Activated CD8-positive, alpha-beta memory T cell treated with anti-CD3 and anti-CD28 coated beads, Interleukin-2, amount 10 ng/mL, durations not matched to agents 7 days and 5 days (primary cell): Measurements from ENCODE around the gene UGT1A9. TPM values are rescaled to one million over a fixed set of nuclear protein-coding genes. Genes with fewer than 3 reads are reported as not detected.
"Not testable (repeated sequence)": the region's sequence is repeated elsewhere in the genome, so short reads cannot be mapped to it uniquely, and the experiment has no call there.

ENCODE experiments used
- ATAC-seq: fragments of 150-1000 bp; cut with Tn5 transposase; one replicate; pipeline ENCODE4 v1.10.0; 2021; ENCODE audit warnings: moderate library complexity
- CTCF ChIA-PET: fragments of 350-600 bp; sonication (Branson Sonifier 250); formaldehyde crosslinking; loops from one replicate; lab custom pipeline; 2021; ENCODE audit warnings: antibody characterized with exemption; lab: Charles Lee
- DNase-seq: peaks from one replicate; pipeline ENCODE4 v3.0.0-alpha.2; 2020
- H3K27ac Mint-ChIP-seq: one replicate; pipeline ENCODE4 v1.8.0; 2021; ENCODE audit warnings: mild to moderate bottlenecking, mixed read lengths
- H3K27me3 Mint-ChIP-seq: one replicate; pipeline ENCODE4 v1.8.0; 2021; ENCODE audit warnings: mixed read lengths
- H3K36me3 Mint-ChIP-seq: one replicate; pipeline ENCODE4 v1.8.0; 2021; ENCODE audit warnings: mild to moderate bottlenecking, mixed read lengths
- H3K4me1 Mint-ChIP-seq: one replicate; pipeline ENCODE4 v1.8.0; 2021; ENCODE audit warnings: mixed read lengths
- H3K4me3 Mint-ChIP-seq: one replicate; pipeline ENCODE4 v1.8.0; 2021; ENCODE audit warnings: mild to moderate bottlenecking, moderate library complexity, mixed read lengths
- H3K9me3 Mint-ChIP-seq: one replicate; pipeline ENCODE4 v1.8.0; 2022; ENCODE audit warnings: low read depth, mixed read lengths
- total RNA-seq, 2 experiments: library from RNA; stranded (reverse); gene quantifications; one replicate each; pipeline ENCODE4 v1.2.3, GENCODE V29; 2021

Gene UGT1A9
- total RNA-seq, 2 experiments from 2014 or later: not detected

DNA sequence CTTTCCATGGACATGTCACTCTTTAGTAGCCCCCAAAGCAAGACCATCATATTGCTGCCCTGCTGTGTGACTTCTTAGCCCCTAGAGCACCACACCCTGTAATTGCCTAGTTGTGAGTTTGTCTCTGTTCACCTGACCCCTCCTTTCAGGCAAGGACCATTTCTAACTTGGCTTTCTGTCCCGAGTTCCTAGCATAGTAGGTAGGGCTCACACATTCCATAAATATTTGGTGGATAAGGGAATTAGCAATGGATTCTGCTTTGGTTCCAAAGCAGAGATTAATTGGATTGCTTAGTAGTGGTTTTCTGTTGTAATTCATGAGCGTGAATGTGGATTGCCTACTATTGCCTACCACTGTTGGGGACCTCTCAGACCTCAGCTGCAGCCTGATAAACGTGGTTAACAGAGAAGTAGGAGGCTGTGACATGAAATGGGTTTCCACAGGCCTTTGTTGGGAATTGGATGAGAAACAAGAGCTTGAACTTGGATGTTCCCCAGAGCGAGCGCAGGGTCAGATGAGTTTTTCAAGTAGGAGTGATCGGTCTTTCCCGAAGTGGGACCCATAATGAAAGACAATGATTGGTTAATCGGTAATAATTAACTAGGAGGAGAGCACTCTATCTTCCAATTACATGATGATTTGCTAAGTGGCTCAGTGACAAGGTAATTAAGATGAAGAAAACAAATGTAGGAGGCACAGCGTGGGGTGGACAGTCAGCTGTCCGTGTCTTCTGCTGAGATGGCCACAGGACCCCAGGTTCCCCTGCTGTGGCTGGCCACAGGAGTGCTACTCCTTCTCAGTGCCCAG lies 75.0 kb downstream of the UGT1A9 start:
- H3K4me1 Mint-ChIP-seq: no peaks in the 10 kb centered on the region
- ATAC-seq (no peak), DNase-seq (no peak)
- no peak overlapping the region for H3K4me3 Mint-ChIP-seq
- peaks cover 15% of the 10 kb centered on the region for H3K27me3 Mint-ChIP-seq
- H3K27ac Mint-ChIP-seq: no peak overlapping the region
- no peaks in the 10 kb centered on the region for H3K36me3 Mint-ChIP-seq
- peaks cover 7% of the 10 kb centered on the region for H3K9me3 Mint-ChIP-seq
- CTCF ChIA-PET: no interaction called here

DNA sequence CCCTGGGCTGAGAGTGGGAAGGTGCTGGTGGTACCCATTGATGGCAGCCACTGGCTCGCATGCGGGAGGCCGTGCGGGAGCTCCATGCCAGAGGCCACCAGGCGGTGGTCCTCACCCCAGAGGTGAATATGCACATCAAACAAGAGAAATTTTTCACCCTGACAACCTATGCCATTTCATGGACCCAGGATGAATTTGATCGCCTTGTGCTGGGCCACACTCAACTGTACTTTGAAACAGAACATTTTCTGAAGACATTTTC lies 75.5 kb downstream of the UGT1A9 start:
- H3K4me3 Mint-ChIP-seq: no peak overlapping the region
- no peaks in the 10 kb centered on the region for H3K36me3 Mint-ChIP-seq
- H3K9me3 Mint-ChIP-seq: peaks cover 7% of the 10 kb centered on the region
- no peak overlapping the region for H3K27ac Mint-ChIP-seq
- DNase-seq: no peak
- no peaks in the 10 kb centered on the region for H3K4me1 Mint-ChIP-seq
- peaks cover 15% of the 10 kb centered on the region for H3K27me3 Mint-ChIP-seq
- ATAC-seq: no peak
- CTCF ChIA-PET: no interaction called here

DNA sequence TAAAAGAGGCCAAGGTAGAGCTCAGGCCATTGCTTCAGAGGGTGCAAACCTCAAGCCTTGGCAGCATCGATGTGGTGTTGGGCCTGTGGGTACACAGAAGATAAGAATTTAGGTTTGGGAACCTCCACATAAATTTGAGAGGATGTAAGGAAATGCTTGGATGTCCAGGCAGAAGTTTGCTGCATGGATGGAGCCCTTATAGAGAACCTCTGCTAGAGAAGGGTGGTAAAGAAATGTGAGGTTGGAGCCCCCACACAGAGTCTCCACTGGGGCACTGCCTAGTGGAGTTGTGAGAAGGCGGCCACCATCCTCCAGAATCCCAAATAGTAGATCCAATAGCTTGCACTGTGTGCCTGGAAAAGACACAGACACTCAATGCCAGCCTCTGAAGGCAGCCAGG lies 79.0 kb downstream of the UGT1A9 start:
- H3K9me3 Mint-ChIP-seq, CTCF ChIA-PET, ATAC-seq, H3K36me3 Mint-ChIP-seq, H3K4me1 Mint-ChIP-seq, DNase-seq, H3K27ac Mint-ChIP-seq, H3K4me3 Mint-ChIP-seq: not testable (repeated sequence)
- peaks cover 13% of the 10 kb centered on the region for H3K27me3 Mint-ChIP-seq

DNA sequence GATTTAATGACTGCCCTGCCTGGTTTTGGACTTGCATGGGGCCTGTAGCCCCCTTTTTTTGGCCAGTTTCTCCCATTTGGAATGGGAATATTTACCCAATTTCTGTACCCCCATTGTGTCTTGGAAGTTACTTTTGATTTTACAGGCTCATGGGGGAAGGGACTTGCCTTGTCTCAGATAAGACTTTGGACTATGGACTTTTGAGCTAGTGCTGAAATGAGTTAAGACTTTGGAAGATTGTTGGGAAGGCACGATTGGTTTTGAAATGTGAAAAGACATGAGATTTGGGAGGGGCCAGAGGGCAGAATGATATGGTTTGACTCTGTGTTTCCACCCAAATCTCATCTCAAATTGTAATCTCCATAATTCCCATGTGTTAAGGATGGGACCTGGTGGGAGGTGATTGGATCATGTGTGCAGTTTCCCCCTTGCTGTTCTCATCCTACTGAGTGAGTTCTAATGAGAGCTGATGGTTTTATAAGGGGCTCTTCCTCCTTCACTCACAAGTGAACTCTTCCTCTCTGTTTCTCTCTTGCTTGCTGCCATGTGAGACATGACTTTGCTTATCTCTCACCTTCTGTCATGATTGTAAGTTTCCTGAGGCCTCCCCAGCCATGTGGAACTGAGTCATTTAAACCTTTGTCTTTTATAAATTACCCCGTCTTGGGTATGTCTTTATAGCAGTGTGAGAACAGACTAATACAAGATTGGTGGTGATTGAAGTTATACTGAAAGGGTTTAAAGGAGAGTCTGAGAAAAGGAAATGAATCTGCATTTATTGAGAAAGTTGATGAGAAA lies 79.7 kb downstream of the UGT1A9 start:
- H3K27me3 Mint-ChIP-seq: peaks cover 13% of the 10 kb centered on the region

DNA sequence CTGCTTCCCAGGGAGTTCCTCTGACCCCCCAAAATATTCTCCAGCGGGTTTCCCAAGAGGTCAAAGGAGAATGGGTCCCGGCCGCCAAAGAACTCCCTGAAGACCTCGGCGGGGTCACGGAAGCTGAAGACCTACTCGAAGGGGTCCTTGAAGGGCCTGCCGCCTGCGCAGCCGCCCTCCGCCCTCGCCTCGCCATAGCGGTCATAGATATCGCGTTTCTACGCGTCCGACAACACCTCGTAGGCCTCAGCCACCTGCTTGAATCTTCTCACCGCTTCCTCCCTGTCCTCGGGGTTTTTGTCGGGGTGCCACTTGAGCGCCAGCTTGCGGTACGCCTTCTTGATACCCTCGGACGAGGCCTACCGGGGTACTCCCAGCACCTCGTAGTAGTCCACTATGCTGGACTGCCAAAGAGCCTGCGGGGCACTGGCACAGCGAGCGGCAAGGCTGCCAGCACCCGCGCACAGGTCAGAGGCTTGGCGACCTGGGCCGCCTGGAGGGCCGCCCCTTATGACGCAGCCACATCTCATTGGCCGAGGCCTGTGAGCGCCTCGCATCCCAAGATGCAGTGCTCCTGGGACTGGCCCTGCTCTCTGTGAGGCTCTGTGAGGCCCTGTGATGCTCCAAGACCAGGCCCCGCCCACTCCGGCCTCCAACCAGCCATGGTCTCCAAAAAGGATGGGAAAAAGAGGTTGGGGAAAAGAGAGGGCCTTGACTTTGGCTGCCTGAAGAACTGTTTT lies 83.3 kb downstream of the UGT1A9 start:
- Mint-ChIP-seq H3K4me3 (no peak overlapping the region), H3K4me1 (no peaks in the 10 kb centered on the region), H3K36me3 (no peaks in the 10 kb centered on the region), H3K27me3 (peaks cover 5% of the 10 kb centered on the region), H3K27ac (no peak overlapping the region), H3K9me3 (peaks cover 5% of the 10 kb centered on the region)
- ATAC-seq (no peak), DNase-seq (no peak)
- CTCF ChIA-PET: no interaction called here

More for the DNA sequence above, 79.7 kb downstream of the UGT1A9 start:
- H3K27ac Mint-ChIP-seq, H3K9me3 Mint-ChIP-seq, ATAC-seq, CTCF ChIA-PET, H3K36me3 Mint-ChIP-seq, H3K4me1 Mint-ChIP-seq, H3K4me3 Mint-ChIP-seq, DNase-seq: not testable (repeated sequence)

DNA sequence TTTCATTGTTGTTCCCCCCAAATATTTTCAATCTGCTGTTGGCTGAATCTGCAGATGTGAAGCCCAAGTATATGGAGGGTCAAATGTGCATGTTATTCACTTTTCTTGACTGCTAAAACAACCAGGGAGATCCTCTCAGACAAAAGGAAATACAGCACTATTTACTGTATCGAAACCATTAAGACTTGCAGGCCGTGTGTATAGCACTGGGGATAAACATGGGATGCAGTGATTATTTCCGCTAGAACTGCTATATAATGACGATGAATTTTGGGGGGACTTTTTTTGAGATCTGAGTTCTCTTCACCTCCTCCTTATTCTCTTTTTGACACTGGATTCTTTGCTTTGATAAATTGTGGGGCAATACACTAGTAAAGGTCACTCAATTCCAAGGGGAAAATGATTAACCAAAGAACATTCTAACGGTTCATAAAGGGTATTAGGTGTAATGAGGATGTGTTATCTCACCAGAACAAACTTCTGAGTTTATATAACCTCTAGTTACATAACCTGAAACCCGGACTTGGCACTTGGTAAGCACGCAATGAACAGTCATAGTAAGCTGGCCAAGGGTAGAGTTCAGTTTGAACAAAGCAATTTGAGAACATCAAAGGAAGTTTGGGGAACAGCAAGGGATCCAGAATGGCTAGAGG lies 84.9 kb downstream of the UGT1A9 start:
- no peaks in the 10 kb centered on the region for H3K36me3 Mint-ChIP-seq
- no peak overlapping the region for H3K4me3 Mint-ChIP-seq

DNA sequence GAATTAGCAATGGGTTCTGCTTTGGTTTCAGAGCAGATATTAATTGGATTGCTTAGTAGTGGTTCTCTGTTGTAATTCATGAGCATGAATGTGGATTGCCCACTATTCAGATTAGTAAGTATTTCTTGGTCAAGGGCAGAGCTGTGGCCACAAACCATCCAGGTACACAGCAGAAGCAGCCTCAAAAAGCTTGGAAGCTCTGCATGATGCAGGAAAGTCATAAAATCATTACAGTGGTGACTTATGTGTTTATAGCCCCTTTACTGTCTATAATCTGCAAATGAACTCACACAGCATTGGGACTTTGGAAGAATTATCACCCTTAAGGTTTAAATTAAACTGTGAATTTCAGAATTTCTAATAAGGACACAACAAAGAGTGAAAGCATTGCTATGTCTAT lies 86.4 kb downstream of the UGT1A9 start:
- Mint-ChIP-seq H3K4me3 (no peak overlapping the region), H3K9me3 (no peaks in the 10 kb centered on the region), H3K4me1 (no peaks in the 10 kb centered on the region), H3K27ac (no peak overlapping the region), H3K27me3 (peaks cover 9% of the 10 kb centered on the region), H3K36me3 (no peaks in the 10 kb centered on the region)
- DNase-seq: no peak
- ATAC-seq: no peak
- CTCF ChIA-PET: no interaction called here

More for the DNA sequence above, 84.9 kb downstream of the UGT1A9 start:
- peaks cover 1% of the 10 kb centered on the region for H3K9me3 Mint-ChIP-seq
- H3K27me3 Mint-ChIP-seq: peaks cover 9% of the 10 kb centered on the region
- ATAC-seq: no peak
- no peak overlapping the region for H3K27ac Mint-ChIP-seq
- no peaks in the 10 kb centered on the region for H3K4me1 Mint-ChIP-seq
- CTCF ChIA-PET: no interaction called here
- DNase-seq: no peak

DNA sequence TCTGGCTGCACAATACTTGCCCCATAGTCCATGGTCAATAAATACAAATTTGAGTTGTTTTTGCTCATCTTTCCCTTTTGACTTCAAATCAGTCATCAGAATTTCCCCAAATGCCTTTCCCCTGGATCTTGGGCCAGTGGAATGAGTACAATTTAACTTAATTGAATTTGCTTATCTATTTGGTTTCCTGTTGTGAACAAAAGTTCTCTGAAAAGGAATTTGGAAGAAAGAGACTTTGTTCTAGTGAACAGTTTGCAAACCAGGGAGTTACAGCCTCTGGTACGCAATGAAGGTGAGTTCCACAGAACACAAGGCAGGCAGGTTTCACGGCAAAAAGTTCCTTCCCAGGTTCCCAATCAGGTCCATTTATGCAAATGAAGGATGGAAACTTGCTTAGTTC lies 87.2 kb downstream of the UGT1A9 start:
- no peaks in the 10 kb centered on the region for H3K36me3 Mint-ChIP-seq
- H3K27me3 Mint-ChIP-seq: peaks cover 16% of the 10 kb centered on the region
- ATAC-seq (no peak), DNase-seq (no peak)
- no peaks in the 10 kb centered on the region for H3K4me1 Mint-ChIP-seq
- H3K27ac Mint-ChIP-seq: no peak overlapping the region
- no peaks in the 10 kb centered on the region for H3K9me3 Mint-ChIP-seq
- CTCF ChIA-PET: no interaction called here
- no peak overlapping the region for H3K4me3 Mint-ChIP-seq

DNA sequence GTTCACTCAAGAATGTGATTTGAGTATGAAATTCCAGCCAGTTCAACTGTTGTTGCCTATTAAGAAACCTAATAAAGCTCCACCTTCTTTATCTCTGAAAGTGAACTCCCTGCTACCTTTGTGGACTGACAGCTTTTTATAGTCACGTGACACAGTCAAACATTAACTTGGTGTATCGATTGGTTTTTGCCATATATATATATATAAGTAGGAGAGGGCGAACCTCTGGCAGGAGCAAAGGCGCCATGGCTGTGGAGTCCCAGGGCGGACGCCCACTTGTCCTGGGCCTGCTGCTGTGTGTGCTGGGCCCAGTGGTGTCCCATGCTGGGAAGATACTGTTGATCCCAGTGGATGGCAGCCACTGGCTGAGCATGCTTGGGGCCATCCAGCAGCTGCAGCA lies 88.3 kb downstream of the UGT1A9 start, which contains the start of gene UGT1A1:
TSS of gene UGT1A1 (plus strand) at position 228 of the 400 bp plus-strand sequence. CDS start at position 246, 18 bp downstream.
- no peak for DNase-seq
- H3K4me1 Mint-ChIP-seq: no peaks in the 10 kb centered on the region
- H3K27me3 Mint-ChIP-seq: peaks cover 25% of the 10 kb centered on the region
- CTCF ChIA-PET: no interaction called here
- H3K27ac Mint-ChIP-seq: no peak within 1 kb of the TSS
- no peaks in the 10 kb centered on the region for H3K9me3 Mint-ChIP-seq
- no peak for ATAC-seq
- no peak within 1 kb of the TSS for H3K4me3 Mint-ChIP-seq
- H3K36me3 Mint-ChIP-seq: no peaks in the 10 kb centered on the region

DNA sequence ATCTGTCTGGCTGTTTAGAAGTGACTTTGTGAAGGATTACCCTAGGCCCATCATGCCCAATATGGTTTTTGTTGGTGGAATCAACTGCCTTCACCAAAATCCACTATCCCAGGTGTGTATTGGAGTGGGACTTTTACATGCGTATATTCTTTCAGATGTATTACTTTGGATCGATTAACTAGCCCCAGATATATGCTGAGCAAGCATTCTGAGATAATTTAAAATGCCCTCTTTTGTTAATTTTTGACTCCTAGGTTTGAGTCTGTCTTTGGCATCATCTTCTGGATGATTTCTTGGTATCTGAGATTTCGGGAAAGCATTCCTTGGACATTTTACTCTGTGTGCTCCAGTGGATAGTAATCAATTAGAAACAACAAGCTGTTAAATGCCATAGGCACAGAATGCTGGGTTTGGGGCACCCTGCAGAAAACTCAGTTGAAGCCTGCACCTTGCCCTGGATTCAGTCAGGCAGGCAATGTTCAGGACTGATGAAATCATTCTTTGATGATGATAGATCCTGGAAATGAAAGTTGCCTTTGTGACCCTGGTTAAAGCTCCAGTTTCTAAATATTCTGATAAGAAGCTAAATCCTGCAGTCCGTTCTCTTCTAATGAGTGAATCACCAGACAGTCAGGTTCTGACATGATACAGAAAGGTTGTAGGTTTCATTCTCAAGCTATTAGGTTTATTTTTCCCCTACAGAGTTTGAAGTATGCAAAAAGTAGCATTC lies 89.5 kb downstream of the UGT1A9 start:
- CTCF ChIA-PET: no interaction called here
- DNase-seq: no peak
- ATAC-seq: no peak
- Mint-ChIP-seq H3K27me3 (peaks cover 25% of the 10 kb centered on the region), H3K36me3 (no peaks in the 10 kb centered on the region), H3K4me1 (no peaks in the 10 kb centered on the region), H3K4me3 (no peak overlapping the region), H3K9me3 (no peaks in the 10 kb centered on the region), H3K27ac (no peak overlapping the region)

DNA sequence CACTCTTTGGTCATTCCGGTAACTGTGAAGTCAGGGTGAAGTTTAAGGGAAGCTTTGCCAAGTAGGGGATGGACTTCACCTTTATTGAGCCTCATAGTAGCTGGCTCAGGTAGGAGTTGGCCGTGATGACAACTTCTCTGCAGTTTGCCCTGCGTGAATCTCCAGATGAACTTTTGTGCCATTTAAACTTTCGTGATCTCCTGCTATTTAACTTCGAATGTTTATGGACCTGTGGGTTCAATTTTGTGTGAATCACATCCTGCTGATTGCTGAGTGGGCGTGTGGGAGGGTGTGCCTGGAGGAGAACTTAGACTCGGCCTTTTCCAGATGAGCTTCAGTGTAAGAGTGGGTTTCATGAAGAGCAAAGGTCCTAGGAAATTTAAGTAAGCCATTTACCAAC lies 92.6 kb downstream of the UGT1A9 start:
- no peak overlapping the region for H3K4me3 Mint-ChIP-seq
- no peaks in the 10 kb centered on the region for H3K4me1 Mint-ChIP-seq
- H3K27me3 Mint-ChIP-seq: peaks cover 22% of the 10 kb centered on the region
- H3K9me3 Mint-ChIP-seq: no peaks in the 10 kb centered on the region
- H3K36me3 Mint-ChIP-seq: no peaks in the 10 kb centered on the region
- no peak overlapping the region for H3K27ac Mint-ChIP-seq
- no peak for ATAC-seq
- DNase-seq: no peak
- CTCF ChIA-PET: no interaction called here

DNA sequence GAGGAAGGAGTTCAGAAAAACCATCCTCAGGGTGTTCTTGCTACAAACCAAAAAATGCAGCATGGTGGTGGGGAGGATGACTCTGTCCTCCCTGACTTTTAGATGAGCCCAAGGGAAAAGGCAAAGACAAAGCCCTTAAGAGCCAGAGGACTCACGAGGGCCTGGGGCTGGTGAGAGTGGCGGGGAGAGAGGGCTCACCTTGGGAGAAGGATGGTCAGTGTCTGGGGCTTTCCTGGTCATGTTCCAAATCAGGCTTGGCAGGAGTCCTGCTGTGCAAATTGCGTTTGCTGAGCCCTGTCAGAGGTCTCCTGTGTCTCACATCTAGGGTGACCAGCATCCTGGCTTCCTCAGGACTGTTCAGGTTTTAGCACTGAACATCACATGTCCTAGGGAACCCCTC lies 93.1 kb downstream of the UGT1A9 start:
- Mint-ChIP-seq H3K27me3 (peaks cover 22% of the 10 kb centered on the region), H3K27ac (no peak overlapping the region), H3K36me3 (no peaks in the 10 kb centered on the region), H3K4me1 (no peaks in the 10 kb centered on the region), H3K4me3 (no peak overlapping the region), H3K9me3 (no peaks in the 10 kb centered on the region)
- DNase-seq (no peak), ATAC-seq (no peak)
- CTCF ChIA-PET: no interaction called here

DNA sequence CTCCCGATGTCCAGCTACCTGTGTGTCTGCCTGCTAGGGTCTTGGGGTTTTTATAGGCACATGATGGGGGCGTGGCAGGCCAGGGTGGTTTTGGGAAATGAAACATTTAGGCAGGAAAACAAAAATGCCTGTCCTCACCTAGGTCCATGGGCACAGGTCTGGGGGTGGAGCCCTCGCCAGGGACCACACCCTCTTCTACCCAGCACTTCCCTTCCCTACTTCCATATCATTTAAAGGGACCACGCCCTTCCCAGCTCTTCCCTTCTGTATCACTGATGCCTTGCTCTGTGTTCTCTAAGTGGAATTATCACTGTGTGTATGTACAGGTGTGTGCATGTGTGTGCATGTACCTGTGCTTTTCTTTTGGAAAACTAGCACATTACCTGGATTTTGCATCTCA lies 94.7 kb downstream of the UGT1A9 start:
- no peaks in the 10 kb centered on the region for H3K9me3 Mint-ChIP-seq
- no peak for ATAC-seq
- no peaks in the 10 kb centered on the region for H3K36me3 Mint-ChIP-seq
- H3K27ac Mint-ChIP-seq: no peak overlapping the region
- H3K27me3 Mint-ChIP-seq: peaks cover 23% of the 10 kb centered on the region
- DNase-seq: no peak
- no peaks in the 10 kb centered on the region for H3K4me1 Mint-ChIP-seq
- no peak overlapping the region for H3K4me3 Mint-ChIP-seq
- CTCF ChIA-PET: no interaction called here
